GM12874 (cell line): ENCODE measurements around the gene ARHGAP26.

Experiments
- CTCF ChIP-seq: IDR thresholded peaks from 2 replicates; pipeline ENCODE4 v1.5.1; 2011; ENCODE audit warnings: low read depth, mild to moderate bottlenecking, control low read depth, low read length, moderate library complexity; ENCODE audit not compliant: insufficient read depth

The ARHGAP26 gene

GRCh38 chr5:142860270-142860669 is 90.1 kb downstream of the ARHGAP26 start:
- no peak for TF ChIP-seq CTCF

- TF ChIP-seq CTCF = no peak
These were observed 90.8 kb downstream of the ARHGAP26 start for GRCh38 chr5:142861011-142861410.

- TF ChIP-seq CTCF = no peak
These were observed 92.4 kb downstream of the ARHGAP26 start for GRCh38 chr5:142862594-142862993.

GRCh38 chr5:142863856-142864255 is 93.7 kb downstream of the ARHGAP26 start:
- TF ChIP-seq CTCF = no peak

GRCh38 chr5:142864290-142865260 is 94.4 kb downstream of the ARHGAP26 start:
- no peak for TF ChIP-seq CTCF

GRCh38 chr5:142865631-142866030 is 95.5 kb downstream of the ARHGAP26 start:
- TF ChIP-seq CTCF = no peak

GRCh38 chr5:142866563-142867275 is 96.5 kb downstream of the ARHGAP26 start:
- TF ChIP-seq CTCF = peak; percentile 66
